GM19463 (cell line): ENCODE data around the gene ERGIC3.

Experiments used
- ATAC-seq: cut with Tn5 transposase; IDR thresholded peaks from one replicate; pipeline ENCODE4 v1.9.1; 2021; ENCODE audit warnings: mild to moderate bottlenecking, moderate library complexity; ENCODE audit not compliant: unreplicated experiment

The ERGIC3 gene

DNA sequence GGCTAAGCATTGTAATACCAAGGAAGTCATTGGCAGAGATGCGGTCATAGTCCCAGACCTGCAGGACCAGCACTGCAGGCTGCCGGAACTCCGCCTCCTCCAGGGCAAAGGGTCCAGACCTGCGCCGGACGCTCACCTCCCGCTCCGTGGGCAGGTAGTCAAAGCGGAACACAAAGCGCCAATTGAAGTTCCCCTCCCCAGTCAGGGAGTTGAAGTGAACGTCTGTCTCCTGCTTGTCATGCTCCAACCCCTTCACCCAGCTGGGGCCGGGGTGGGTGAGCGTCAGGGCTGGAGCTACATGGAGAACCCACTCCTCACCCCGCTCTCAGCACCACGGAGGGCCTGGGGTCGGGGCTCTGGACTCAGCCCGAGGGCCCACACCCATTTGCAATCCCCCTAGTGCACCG lies 18.2 kb downstream of the ERGIC3 start:
- ATAC-seq = no peak

DNA sequence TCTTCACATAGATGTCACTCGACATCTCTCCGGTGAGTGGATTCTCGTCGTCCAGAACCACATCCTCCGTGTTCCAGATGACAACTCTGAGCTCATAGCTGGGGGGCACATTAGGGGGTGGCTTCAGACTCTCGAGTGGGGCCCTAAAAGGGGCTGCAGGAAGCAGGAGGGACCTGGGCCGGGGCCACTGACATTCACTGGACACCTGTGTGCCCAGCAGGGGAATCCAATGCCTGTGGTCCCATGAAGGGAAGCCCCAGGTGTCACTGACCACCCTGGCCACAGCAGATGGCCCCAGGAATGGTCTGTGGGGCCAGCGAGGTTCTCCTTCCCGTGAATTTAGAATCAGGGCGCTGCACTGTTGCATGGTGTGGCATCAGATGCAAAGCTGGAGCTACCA lies 18.7 kb downstream of the ERGIC3 start:
- no peak for ATAC-seq

DNA sequence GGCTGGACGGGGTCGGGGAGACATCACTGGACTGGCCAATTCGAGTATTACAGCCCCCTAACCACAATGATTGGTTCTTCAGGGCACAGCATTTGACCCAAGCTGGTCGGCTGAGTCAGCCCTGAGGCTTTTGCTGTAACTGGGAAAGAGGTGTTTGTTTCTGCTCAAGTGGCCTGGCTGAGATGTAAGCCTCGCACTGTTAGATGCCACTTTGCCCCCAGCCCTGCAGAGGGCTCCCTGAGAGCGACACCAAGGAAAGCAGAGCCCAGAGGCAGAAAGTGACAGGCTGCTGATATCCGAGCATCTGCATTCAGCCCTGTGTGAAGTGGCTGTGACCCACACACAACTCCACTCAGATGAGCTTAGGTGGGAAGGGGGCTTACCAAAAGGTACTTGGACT lies 19.4 kb downstream of the ERGIC3 start:
- no peak for ATAC-seq

DNA sequence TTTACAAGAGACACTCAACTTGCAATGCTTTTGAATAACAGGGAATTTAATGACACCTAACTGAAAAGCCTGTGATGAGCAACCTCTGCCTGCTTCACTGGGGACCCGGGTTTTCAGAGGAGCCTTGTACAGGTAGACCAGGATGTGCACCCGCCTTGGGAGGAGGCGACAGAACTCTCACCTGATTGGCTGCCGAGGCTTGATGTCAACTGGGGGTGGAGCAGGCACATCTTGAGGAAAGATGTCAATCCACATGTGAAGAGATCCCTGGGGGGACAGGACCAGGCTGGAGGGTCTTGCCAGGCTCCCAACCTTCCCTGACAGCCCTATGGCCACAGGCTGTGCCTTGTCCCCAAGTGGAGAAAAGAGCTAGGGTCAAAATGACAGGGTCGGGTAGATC lies 19.8 kb downstream of the ERGIC3 start:
- ATAC-seq = no peak

DNA sequence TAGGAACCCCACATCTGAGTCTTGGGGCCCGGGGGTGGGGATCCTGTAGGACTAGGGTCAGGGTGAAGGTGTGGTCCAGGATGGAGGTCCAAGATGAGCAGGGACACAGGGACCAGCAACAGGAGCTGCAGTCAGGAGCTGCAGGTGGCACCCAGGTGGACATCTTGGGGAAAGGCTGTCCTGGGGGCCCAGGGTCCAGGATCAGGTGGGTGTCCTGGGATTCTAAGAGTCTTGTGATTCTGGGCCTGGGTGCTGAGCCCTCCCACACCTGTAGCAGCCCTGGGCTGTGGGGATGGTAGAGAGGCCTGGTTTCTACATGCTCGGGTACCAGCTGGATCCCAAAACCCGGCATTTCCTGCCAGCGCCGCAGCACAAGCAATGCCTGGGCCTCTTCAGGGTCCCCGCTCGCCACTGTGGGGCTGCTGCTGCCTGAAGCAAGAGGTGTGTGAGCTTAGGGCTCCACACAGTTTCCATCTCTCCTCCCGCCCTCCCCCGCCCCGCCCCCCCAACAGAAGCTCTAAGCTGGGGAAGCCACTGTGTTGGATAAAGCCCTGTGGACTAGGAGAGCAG lies 20.7 kb downstream of the ERGIC3 start:
- ATAC-seq = no peak

DNA sequence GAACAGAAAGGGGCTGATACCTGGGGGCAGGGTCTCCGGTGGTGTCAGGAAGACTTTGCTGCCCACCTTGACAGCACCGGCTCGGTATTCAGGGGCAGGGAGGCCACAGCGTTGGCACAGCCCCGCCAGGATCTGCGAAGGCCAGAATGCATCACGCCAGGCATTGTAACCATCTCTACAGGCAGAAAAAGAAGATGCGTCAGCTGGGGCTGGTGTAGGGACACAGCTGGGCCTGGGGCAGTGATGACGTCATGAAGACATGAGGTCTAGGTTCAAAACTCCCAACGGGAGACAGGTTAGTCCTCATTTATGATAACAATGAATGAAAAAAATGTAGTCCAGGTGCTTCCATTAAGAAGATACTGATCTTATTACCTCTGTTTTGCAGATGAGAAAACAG lies 22.0 kb downstream of the ERGIC3 start:
- no peak for ATAC-seq

DNA sequence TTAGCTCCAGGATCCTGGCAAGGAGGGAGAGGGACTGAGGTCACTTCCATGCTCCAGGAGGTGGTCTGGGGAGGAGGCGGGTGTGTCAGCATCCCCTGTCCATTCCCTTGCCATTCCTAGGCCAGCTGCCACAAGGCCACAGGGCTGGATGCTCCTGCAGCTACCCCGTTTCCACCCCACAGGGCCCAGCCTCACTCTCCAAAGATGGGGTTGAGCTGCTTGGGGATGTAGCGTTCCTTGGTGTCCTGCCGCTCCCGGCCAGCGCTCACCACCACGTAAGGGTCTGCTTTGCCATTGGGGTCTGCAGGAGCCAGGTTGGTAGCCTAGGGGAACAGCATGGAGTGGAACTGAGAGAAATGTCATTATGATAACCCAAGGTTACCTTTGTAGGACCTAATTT lies 23.0 kb downstream of the ERGIC3 start:
- ATAC-seq = no peak

DNA sequence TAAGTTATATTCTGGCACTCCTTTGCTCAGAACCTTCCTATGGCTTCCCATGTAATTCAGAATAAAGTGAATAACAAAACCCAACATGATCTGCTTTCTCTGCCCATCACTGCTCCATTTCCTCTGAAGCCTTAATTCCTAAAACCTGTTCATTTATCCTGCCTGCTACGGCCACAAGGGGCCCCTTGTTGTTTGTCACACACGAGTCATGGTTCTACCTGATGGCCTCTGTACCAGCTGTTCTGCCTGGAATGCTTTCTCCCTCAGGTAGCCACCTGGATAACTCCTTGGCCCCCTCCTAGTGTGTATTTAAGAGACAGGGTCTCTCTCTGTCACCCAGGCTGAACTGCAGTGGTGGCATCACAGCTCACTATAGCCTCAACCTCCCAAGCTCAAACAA lies 26.8 kb downstream of the ERGIC3 start:
- no peak for ATAC-seq

DNA sequence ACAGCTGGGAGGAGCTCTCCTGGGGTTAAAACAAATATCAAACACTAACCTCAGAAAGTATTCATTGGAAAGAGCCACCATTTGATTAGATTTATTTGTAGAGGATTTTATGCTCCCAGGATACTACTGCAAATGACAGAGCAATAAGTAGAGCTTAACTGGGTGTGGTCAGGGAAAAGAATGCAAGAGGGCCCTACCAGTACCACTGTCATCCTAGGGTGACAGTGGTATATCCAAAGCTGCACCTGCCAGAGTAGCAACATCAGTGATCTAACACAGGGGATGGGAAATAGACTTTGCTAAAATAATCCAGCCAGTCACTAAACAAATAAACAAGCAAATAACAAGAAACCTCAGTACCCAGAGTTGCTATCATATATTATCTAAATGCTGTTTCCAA lies 29.7 kb downstream of the ERGIC3 start:
- ATAC-seq = no peak

DNA sequence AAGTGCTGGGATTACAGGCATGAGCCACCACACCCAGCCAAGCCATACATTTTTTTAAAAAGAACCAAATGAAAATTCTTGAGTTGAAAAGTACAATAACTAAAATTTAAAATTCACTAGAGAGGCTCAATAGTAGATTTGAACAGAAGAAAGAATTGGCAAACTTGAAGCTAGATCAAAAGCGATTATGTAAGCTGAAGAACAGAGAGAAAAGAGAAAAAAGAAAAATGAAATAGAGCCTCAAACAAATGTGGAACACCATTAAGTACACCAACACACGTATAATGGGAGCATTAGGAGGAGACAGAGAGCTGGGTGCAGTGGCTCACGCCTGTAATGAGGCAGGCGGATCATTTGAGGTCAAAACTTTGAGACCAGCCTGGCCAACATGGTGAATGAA lies 31.0 kb downstream of the ERGIC3 start:
- no peak for ATAC-seq

DNA sequence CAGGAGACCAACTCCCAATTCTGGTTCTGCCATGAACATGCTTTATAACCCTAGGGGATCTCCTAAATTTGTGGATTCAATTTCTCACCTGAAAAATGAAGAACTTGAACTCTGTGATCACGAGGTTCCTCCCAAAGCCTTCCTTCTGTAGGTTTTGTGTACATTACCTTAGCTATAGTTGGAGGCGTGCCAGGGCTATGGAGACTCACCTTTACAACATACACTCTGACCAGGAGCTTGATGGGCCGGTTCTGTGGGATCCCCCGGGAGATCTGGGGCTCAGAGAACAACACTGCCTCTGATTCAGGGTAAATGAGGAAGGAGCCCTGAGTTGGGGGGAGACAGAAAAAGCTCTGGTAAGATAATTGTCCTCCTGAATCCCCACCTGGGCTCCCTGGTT lies 34.1 kb downstream of the ERGIC3 start:
- no peak for ATAC-seq

DNA sequence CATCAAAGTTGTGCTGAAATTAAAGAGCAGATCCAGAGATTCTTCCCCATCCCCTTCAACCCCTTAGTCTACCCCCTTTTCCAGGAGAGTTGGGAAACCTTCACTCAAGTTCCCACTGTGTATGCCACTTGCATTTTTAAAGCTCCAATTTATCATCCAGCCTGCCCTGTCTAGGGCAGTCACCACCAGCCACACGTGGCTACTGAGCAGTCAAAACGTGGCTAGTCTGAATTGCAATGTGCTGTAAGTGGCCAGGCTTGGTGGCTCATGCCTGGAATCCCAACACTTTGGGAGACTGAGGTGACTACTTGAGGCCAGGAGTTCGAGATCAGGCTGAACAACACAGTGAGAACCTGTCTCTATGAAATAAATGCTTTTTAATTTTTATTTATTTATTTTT lies 34.9 kb downstream of the ERGIC3 start:
- no peak for ATAC-seq

DNA sequence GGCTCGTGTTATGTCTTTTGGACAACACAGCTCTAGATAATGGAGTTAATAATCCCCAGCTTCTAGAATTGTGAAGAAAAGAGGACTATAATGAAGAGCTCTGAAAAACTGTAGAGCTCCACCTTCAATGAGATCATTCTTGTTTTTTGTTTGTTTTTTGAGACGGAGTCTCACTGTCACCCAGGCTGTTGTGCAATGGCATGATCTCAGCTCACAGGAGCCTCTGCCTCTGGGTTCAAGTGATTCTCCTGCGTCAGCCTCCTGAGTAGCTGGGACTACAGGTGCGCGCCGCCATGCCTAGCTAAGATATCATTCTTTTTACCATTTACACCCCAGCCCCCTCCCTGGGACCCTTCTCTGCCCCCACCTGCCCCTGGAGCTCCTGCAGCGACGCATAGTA lies 36.6 kb downstream of the ERGIC3 start:
- no peak for ATAC-seq

DNA sequence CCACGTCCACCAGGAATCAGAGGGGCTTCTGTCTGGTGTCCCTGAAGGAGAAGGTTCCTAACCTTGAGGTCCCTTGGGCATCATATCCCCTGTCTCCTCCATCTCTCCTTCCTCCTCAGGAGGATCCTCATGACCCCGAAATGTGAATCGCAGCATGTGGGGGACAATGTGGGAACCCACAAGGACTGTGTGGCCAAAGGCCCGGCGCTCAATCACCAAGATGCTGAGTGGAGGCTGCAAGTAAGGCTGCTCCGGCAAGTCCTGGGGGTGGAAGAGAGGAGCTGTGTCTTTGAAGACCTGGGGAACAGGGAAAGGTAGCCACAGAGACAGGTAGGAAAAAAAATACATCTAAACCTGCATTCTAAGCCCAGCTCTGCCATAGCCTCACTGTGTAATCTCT lies 37.3 kb downstream of the ERGIC3 start:
- no peak for ATAC-seq

DNA sequence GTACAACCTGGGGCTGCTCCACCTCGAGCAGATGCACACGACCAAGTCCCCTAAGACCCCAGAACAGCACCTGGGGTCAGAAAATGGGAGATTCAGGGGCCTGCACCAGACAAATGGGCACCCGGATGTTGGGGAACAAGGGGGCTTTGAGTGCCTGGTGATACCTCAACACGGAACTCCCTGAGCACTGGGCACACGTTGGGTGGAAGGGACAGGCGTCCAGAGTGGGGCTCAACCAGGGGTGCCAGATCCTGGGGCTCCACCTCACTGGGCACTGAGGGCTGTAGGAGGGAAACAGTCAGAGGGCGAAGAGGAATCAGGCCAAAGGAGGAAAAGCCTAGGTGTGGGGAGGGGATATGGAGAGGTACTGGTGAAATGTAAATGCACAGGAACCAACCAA lies 40.3 kb downstream of the ERGIC3 start:
- no peak for ATAC-seq

DNA sequence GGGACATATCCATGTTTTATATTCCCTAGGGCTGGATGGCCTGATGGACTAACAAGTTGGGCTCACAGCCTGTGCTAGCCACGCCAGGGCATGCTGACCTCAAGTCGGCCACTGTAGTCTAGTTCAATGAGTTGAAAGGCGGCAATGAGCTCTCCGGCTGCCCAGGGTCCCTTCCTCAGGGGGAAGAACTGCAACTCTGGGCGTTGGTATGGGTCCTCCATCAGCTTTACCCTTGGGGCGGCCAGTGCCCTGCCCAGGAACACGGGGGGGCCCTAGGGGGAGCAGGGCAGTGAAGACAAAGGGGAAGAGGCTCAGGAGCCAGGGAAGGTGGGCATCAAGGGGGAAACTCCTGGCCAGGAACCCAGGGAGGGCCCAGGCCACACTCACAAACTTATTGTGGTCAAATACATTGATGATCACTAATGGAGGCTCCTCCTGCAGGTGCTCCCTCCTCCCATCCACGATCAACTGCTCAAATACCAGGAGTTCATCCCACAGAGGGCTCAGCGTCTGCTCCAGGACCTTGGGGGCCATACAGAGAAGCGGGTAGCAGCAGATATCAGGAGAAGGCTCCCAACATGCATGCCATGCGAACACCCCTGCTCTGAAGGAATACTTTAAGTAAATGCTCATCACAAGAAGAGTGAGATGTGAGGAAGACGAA lies 41.0 kb downstream of the ERGIC3 start:
- ATAC-seq = no peak

DNA sequence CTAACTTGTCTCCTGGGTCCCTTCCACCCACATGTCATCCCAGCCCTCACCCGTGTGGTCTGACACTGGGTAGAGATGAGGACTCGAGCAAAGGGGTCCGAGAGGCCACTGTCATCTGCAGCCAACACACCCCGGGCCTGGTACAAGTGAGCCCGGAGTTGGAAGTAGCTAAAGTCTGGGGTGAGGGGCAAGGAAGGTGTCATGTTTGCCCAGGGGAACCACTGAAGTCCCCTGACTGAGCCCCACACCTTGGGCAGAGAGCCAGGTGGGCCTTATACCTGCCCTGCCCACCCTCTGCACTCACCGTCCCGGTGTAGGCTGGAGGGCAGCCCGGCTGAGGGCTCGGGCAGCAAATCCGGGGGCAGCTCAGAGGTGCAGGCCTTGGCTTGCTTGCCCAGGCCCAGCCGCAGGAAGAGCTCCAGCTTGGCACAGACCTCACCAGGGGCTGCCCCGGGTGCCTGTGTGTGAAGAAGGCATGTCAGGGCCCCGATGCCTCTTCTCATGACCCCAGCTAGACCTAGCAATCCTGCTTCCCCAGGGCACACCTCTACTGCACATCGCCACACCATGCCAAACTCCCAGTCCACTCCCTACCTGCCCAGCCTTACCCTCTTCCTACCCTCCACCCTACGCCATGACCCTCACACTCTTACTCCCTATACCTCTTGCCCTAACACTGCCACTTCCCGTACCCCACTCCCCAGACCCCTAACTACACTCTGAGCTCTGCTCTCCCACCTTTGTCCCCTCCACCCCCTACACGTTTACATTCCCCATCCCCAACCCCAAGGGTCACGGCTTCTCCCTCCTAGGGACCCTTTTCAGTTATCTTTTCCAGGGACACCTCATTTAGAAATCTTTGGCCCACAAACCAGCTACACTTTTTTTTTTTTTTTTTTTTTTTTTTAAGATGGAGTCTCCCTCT lies 42.0 kb downstream of the ERGIC3 start:
- no peak for ATAC-seq

DNA sequence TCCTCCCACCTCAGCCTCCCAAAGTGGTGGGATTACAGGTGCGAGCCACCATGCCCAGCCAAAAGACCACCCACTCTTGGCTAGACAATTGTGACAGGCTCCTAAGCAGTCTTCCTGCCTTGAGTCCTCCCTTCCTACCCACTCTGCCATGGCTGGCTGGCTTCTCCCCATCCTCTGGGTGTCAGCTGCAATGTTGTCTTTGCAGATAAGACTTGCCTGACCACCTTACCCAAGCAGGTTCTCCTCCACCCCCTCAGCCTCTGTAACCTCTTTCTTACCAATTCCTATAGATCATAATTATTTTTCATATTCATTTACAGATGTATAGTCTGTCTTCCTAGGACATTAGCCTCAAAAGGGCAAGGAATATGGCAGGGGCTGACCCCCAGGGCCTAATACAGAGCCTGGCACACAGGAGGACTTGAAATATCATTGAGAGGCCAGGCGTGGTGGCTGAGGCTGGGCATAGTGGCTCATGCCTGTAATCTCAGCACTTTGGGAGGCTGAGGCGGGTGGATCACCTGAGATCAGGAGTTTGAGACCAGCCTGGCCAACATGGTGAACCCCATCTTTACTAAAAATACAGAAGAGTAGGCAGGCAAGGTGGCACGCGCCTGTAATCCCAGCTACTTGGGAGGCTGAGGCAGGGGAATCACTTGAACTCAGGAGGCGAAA lies 45.0 kb downstream of the ERGIC3 start:
- ATAC-seq = no peak

DNA sequence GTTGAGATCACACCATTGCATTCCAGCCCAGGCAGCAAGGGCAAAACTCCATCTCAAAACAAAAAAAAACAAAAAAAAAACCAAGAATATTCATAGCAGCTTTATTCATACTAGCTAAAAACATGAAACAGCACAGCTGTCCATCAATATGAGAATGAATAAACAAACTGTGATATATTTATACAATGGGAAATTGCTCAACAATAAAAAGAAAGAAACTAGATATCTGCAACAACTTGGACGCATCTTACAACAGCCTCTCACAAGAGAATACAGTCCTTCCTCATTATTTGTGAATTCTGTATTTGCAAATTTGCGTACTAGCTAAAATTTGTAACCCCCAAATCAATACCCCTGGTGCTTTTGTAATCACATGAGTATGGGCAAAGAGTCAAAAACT lies 45.6 kb downstream of the ERGIC3 start:
- no peak for ATAC-seq

DNA sequence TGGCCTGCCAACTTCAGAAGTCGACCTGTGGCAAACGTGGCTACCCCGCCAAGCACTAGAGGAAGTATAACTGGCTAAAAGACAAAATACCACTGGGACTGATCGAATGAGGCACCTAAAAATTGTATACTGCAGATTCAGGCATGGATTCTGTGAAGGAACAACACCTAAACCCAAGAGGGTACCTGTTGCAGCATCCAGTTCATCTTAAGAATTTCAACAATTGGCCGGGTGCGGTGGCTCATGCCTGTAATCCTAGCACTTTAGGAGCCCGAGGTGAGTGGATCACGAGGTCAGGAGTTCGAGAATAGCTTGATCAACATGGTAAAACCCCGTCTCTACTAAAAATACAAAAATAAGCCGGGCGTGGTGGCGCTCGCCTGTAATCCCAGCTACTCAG lies 46.5 kb downstream of the ERGIC3 start:
- no peak for ATAC-seq

DNA sequence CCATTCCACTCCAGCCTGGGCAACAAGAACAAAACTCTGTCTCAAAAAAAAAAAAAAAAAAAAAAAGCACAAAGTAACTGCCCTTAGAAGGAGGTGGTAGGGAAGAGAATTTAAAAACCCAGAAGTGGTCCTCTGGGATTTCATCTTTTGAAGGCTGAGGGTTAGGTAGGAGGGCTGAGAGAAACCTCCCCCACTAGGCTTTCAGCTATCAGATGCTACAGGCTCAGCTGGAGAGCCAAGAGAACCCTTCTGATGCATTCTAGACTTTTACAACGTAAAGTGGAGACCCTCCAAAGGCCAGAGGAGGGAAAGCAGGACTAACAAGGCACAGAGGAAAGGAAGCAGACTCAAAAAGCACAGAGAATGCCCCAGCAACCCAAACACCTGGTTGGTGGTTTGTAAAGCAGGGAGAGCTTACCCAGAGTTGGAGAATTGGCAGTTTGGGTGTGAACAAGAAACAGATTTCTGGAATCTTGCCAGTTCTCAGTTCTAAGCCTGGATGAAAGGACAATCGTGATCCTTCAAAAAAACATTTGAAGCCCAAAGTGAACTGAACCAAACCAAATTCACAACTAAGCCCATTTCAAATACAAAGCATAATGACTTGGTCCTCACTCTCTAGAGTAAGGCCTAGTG lies 50.6 kb downstream of the ERGIC3 start:
- no peak for ATAC-seq
